ENCODE results near the gene POMT1. TPM values are rescaled to one million over a fixed set of nuclear protein-coding genes. Genes with fewer than 3 reads are reported as not detected.

Gene POMT1
- total RNA-seq, 1 experiment from 2014 or later: 19.7 TPM

DNA sequence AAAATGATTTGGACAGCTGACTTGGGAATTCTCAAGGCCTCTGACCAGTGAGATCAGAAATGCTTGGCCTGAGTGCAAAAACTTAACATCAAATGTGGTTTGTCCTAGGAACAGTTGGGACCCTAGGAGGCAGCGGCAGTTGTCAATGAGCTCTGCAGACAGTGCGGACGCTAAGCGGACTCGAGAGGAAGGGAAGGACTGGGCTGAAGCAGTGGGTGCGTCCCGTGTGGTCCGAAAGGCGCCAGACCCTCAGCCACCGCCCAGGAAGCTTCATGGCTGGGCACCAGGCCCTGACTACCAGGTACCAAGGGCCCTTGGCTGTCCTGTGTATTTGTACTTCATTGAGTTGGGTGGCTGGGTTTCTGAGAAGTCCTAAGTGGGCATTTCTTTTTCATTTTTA, 43.7 kb upstream of the POMT1 start:
- no peaks in the 10 kb centered on the region for H3K27me3 Mint-ChIP-seq (ENCODE audit: insufficient read depth, unreplicated experiment)
- H3K4me1 Mint-ChIP-seq (ENCODE audit: insufficient read depth, unreplicated experiment): peaks cover 6% of the 10 kb centered on the region
- peaks cover 99% of the 10 kb centered on the region for H3K36me3 Mint-ChIP-seq (ENCODE audit: insufficient read depth, unreplicated experiment)
- TF ChIP-seq, protein P1, sequence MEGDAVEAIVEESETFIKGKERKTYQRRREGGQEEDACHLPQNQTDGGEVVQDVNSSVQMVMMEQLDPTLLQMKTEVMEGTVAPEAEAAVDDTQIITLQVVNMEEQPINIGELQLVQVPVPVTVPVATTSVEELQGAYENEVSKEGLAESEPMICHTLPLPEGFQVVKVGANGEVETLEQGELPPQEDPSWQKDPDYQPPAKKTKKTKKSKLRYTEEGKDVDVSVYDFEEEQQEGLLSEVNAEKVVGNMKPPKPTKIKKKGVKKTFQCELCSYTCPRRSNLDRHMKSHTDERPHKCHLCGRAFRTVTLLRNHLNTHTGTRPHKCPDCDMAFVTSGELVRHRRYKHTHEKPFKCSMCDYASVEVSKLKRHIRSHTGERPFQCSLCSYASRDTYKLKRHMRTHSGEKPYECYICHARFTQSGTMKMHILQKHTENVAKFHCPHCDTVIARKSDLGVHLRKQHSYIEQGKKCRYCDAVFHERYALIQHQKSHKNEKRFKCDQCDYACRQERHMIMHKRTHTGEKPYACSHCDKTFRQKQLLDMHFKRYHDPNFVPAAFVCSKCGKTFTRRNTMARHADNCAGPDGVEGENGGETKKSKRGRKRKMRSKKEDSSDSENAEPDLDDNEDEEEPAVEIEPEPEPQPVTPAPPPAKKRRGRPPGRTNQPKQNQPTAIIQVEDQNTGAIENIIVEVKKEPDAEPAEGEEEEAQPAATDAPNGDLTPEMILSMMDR (IDR thresholded peaks at IDR 0.05; ENCODE audit: unreplicated experiment): no peak
- no peak overlapping the region for H3K4me3 Mint-ChIP-seq (ENCODE audit: unreplicated experiment)
- intact Hi-C loops (cut with micrococcal nuclease): no loop called here
- ChIA-PET CTCF (interaction anchor here (0.6 to 1.5 kb wide), 2 partner anchors 12 to 281 kb away, joined by 3 read pairs; no protein-coding TSS in a partner anchor), POLR2A (interaction anchor here (0.8 kb wide), 1 partner anchor 64 kb away, joined by 3 read pairs; no protein-coding TSS in a partner anchor)
- H3K27ac Mint-ChIP-seq (ENCODE audit: low read depth, unreplicated experiment): peak overlapping the region; percentile 66
- no peaks in the 10 kb centered on the region for H3K9me3 Mint-ChIP-seq (ENCODE audit: unreplicated experiment)
- no peak for DNase-seq (ENCODE audit: unreplicated experiment)
- no TSS peak for BruUV-seq (replicated peaks)

DNA sequence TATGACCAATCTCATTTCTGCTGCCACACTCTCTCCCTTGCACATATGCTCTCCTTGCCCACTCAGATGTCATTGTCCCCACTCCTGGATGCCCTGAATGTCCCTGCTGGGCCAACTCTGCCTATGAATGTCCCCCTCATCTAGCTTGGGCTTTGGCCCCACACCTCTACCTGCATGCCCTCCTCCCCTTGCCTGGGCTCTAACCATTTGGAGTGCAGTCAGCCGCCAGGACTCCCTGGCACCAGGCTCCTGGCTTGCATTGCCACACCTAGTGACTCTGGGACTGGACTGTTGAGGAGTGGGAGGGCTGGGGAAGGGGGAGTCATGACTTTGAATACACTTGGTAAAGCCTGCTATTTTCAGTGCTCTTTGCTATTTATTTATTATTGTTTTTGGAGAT, 41.6 kb upstream of the POMT1 start:
- H3K27ac Mint-ChIP-seq (ENCODE audit: low read depth, unreplicated experiment): no peak overlapping the region
- H3K36me3 Mint-ChIP-seq (ENCODE audit: insufficient read depth, unreplicated experiment): peaks cover 99% of the 10 kb centered on the region
- no peaks in the 10 kb centered on the region for H3K27me3 Mint-ChIP-seq (ENCODE audit: insufficient read depth, unreplicated experiment)
- peaks cover 6% of the 10 kb centered on the region for H3K4me1 Mint-ChIP-seq (ENCODE audit: insufficient read depth, unreplicated experiment)
- ChIA-PET POLR2A (no interaction called here), CTCF (no interaction called here)
- intact Hi-C loops (cut with micrococcal nuclease): no loop called here
- TF ChIP-seq, protein P1 (IDR thresholded peaks at IDR 0.05; ENCODE audit: unreplicated experiment): no peak
- no peak for DNase-seq (ENCODE audit: unreplicated experiment)
- no TSS peak for BruUV-seq (replicated peaks)
- H3K4me3 Mint-ChIP-seq (ENCODE audit: unreplicated experiment): no peak overlapping the region
- H3K9me3 Mint-ChIP-seq (ENCODE audit: unreplicated experiment): no peaks in the 10 kb centered on the region

DNA sequence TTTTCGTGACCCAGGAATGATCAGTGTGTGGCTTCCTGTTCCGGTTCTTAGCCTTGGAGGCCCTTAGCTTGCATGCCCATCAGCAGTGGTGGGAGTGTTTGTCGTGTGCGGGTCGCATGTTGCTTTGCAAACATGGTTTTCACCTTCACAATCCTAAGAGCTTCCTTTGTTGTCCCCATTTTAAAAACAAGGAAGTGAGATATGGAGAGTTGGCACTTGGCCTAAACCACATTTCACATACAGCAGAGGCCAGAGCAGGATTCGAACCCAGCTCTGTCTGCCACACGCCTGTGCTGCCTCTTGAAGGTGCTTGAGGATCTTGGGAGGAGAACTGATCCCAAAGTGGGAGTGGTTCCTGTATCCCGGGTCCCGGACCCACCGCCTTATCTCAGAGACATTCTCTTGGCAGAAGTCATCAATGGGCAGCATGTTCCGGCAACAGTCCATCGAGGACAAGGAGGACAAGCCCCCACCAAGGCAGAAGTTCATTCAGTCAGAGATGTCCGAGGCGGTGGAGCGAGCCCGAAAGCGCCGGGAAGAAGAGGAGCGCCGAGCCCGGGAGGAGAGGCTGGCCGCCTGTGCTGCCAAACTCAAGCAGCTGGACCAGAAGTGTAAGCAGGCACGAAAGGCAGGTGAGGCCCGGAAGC, 38.2 kb upstream of the POMT1 start:
- CTCF ChIA-PET: interaction anchor here (0.6 to 1.1 kb wide), 2 partner anchors 115 to 420 kb away, joined by 4 to 5 read pairs; no protein-coding TSS in a partner anchor
- H3K4me3 Mint-ChIP-seq (ENCODE audit: unreplicated experiment): no peak overlapping the region
- H3K9me3 Mint-ChIP-seq (ENCODE audit: unreplicated experiment): no peaks in the 10 kb centered on the region
- peaks cover 6% of the 10 kb centered on the region for H3K4me1 Mint-ChIP-seq (ENCODE audit: insufficient read depth, unreplicated experiment)
- no peaks in the 10 kb centered on the region for H3K27me3 Mint-ChIP-seq (ENCODE audit: insufficient read depth, unreplicated experiment)
- TF ChIP-seq, protein P1 (IDR thresholded peaks at IDR 0.05; ENCODE audit: unreplicated experiment): no peak
- H3K36me3 Mint-ChIP-seq (ENCODE audit: insufficient read depth, unreplicated experiment): peaks cover 98% of the 10 kb centered on the region
- no peak for DNase-seq (ENCODE audit: unreplicated experiment)
- no peak overlapping the region for H3K27ac Mint-ChIP-seq (ENCODE audit: low read depth, unreplicated experiment)
- BruUV-seq (replicated peaks): no TSS peak
- POLR2A ChIA-PET: interaction anchor here (0.7 to 1.1 kb wide), 2 partner anchors 27 to 323 kb away, joined by 3 to 4 read pairs; no protein-coding TSS in a partner anchor
- intact Hi-C loops (cut with micrococcal nuclease): no loop called here

DNA sequence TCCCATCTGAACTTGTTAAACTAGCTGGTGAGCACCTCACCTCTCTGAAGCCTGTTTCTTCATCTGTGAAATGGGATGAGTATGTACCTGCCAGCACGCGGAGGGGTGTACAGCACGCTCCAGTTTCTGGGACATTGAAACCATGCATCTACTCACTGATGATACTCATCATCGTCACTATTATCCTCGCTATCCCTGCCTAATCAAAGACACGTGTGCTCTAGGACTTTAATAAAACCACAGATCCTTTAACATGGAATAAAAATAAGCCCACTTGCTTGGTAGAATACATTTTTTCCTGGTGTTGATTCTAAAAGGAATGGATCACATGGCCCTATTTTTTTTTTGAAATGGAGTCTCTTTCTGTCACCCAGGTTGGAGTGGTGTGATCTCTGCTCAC, 37.3 kb upstream of the POMT1 start:
- Mint-ChIP-seq H3K9me3 (ENCODE audit: unreplicated experiment) (no peaks in the 10 kb centered on the region), H3K36me3 (ENCODE audit: insufficient read depth, unreplicated experiment) (peaks cover 98% of the 10 kb centered on the region), H3K27ac (ENCODE audit: low read depth, unreplicated experiment) (no peak overlapping the region), H3K27me3 (ENCODE audit: insufficient read depth, unreplicated experiment) (no peaks in the 10 kb centered on the region), H3K4me3 (ENCODE audit: unreplicated experiment) (no peak overlapping the region), H3K4me1 (ENCODE audit: insufficient read depth, unreplicated experiment) (peaks cover 6% of the 10 kb centered on the region)
- intact Hi-C loops (cut with micrococcal nuclease): no loop called here
- no peak for DNase-seq (ENCODE audit: unreplicated experiment)
- BruUV-seq (replicated peaks): no TSS peak
- ChIA-PET POLR2A (interaction anchor here (0.6 to 0.7 kb wide), 2 partner anchors 324 to 787 kb away, joined by 3 to 4 read pairs; no protein-coding TSS in a partner anchor), CTCF (interaction anchor here (0.7 to 1.1 kb wide), 4 partner anchors 14 to 595 kb away, joined by 3 to 5 read pairs (median 3); no protein-coding TSS in a partner anchor)
- TF ChIP-seq, protein P1 (IDR thresholded peaks at IDR 0.05; ENCODE audit: unreplicated experiment): no peak

All from MCF 10A (cell line).